ENCODE data around the gene TRAPPC2. TPM values are rescaled to one million over a fixed set of nuclear protein-coding genes. Genes with fewer than 3 reads are reported as not detected.

TRAPPC2 gene
- total and polyA plus RNA-seq, 4 donors = 3.1 to 12.3 (median 8.8) TPM

DNA sequence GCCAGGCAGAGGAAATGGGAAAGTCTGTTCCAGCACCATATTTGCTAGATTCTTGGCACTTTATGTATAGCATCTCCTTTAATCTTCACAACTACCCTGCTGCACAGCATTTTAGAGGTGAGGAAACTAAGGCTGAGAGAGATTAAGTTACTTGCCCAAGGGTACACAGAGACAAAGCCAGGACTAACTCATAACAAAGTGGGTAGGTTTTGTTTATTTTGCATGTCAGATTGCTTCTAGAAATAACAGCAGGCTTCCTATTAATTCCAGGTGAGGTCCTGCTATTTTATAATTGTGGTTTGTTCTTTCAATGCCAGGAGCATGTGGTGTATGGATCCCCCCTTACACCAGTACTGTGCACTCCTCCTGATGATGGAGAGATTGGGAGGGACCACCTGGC lies 66.5 kb downstream of the TRAPPC2 start:
- TF ChIP-seq FOXA1 (IDR thresholded peaks at IDR 0.05) = no peak
- TF ChIP-seq, protein P1, sequence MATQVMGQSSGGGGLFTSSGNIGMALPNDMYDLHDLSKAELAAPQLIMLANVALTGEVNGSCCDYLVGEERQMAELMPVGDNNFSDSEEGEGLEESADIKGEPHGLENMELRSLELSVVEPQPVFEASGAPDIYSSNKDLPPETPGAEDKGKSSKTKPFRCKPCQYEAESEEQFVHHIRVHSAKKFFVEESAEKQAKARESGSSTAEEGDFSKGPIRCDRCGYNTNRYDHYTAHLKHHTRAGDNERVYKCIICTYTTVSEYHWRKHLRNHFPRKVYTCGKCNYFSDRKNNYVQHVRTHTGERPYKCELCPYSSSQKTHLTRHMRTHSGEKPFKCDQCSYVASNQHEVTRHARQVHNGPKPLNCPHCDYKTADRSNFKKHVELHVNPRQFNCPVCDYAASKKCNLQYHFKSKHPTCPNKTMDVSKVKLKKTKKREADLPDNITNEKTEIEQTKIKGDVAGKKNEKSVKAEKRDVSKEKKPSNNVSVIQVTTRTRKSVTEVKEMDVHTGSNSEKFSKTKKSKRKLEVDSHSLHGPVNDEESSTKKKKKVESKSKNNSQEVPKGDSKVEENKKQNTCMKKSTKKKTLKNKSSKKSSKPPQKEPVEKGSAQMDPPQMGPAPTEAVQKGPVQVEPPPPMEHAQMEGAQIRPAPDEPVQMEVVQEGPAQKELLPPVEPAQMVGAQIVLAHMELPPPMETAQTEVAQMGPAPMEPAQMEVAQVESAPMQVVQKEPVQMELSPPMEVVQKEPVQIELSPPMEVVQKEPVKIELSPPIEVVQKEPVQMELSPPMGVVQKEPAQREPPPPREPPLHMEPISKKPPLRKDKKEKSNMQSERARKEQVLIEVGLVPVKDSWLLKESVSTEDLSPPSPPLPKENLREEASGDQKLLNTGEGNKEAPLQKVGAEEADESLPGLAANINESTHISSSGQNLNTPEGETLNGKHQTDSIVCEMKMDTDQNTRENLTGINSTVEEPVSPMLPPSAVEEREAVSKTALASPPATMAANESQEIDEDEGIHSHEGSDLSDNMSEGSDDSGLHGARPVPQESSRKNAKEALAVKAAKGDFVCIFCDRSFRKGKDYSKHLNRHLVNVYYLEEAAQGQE (IDR thresholded peaks at IDR 0.05) = no peak
- Histone ChIP-seq H3K36me3 (ENCODE audit: control insufficient read depth in 4 of 4, insufficient read depth in 3 of 4, low read depth in 1 of 4, low read length in 3 of 4) (peaks cover 0 to 10% (median 6%) of the 10 kb centered on the region in 4 donors), H3K27ac (ENCODE audit: low read depth in 1 of 2, low read length in 2 of 2) (no peak overlapping the region), H3K4me3 (ENCODE audit: low read depth in 1 of 3, low read length in 3 of 3) (no peak overlapping the region), H3K9me3 (ENCODE audit: control insufficient read depth in 4 of 4, low read length in 3 of 4) (peaks cover 0 to 2% (median 0%) of the 10 kb centered on the region in 4 donors), H3K4me1 (ENCODE audit: control insufficient read depth in 4 of 4, insufficient read depth in 4 of 4, low read length in 3 of 4) (peaks cover 0 to 2% (median 0%) of the 10 kb centered on the region in 4 donors), H3K9ac (ENCODE audit: low read depth in 1 of 2, low read length in 2 of 2) (no peak overlapping the region), H3K27me3 (ENCODE audit: control insufficient read depth in 4 of 4, insufficient read depth in 4 of 4, low read length in 3 of 4) (no peaks in the 10 kb centered on the region)
- no peak for DNase-seq (ENCODE audit: low spot score)

DNA sequence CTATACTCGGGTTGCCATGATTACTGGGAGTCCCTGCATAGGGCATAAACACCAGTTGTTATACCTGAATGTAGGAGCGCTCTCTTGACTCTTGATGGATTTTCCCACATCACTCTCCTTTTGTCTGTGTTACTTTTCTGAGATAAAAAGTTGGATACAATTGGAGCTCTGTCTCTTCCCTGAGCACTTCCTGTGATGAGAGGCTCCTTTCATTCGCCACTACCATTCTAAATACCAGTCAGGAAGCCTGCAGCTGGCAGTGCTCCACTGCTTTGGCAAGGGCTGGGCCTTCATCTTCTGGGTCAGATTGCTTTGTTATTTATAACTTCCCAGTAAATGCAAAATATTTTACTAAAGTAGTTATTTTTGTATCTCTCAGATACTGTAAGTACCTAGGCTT lies 67.6 kb downstream of the TRAPPC2 start:
- H3K9me3 ChIP-seq (ENCODE audit: control insufficient read depth in 4 of 4, low read length in 3 of 4) = no peaks in the 10 kb centered on the region
- H3K27me3 ChIP-seq (ENCODE audit: control insufficient read depth in 4 of 4, insufficient read depth in 4 of 4, low read length in 3 of 4) = no peaks in the 10 kb centered on the region
- WGBS = 75% methylated on average over 3 of the region's 3 CpGs
- no peak overlapping the region for H3K4me3 ChIP-seq (ENCODE audit: low read depth in 1 of 3, low read length in 3 of 3)
- TF ChIP-seq FOXA1 (IDR thresholded peaks at IDR 0.05) (no peak), FOXA2 (IDR thresholded peaks at IDR 0.05) (no peak), YY1 (IDR thresholded peaks at IDR 0.05) (no peak), NR2F2 (IDR thresholded peaks at IDR 0.05) (no peak), HNF4A (conservative IDR thresholded peaks at IDR 0.05) (no peak), RAD21 (IDR thresholded peaks at IDR 0.05) (no peak), HNF4G (IDR thresholded peaks at IDR 0.05) (no peak), SP1 (IDR thresholded peaks at IDR 0.05) (no peak), JUND (IDR thresholded peaks at IDR 0.05) (no peak), EGR1 (IDR thresholded peaks at IDR 0.05; ENCODE audit: low read depth in 2 of 2) (no peak), RXRA (IDR thresholded peaks at IDR 0.05) (no peak)
- TF ChIP-seq, protein P2, sequence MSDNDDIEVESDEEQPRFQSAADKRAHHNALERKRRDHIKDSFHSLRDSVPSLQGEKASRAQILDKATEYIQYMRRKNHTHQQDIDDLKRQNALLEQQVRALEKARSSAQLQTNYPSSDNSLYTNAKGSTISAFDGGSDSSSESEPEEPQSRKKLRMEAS (IDR thresholded peaks at IDR 0.05) = no peak
- TF ChIP-seq, protein P3, sequence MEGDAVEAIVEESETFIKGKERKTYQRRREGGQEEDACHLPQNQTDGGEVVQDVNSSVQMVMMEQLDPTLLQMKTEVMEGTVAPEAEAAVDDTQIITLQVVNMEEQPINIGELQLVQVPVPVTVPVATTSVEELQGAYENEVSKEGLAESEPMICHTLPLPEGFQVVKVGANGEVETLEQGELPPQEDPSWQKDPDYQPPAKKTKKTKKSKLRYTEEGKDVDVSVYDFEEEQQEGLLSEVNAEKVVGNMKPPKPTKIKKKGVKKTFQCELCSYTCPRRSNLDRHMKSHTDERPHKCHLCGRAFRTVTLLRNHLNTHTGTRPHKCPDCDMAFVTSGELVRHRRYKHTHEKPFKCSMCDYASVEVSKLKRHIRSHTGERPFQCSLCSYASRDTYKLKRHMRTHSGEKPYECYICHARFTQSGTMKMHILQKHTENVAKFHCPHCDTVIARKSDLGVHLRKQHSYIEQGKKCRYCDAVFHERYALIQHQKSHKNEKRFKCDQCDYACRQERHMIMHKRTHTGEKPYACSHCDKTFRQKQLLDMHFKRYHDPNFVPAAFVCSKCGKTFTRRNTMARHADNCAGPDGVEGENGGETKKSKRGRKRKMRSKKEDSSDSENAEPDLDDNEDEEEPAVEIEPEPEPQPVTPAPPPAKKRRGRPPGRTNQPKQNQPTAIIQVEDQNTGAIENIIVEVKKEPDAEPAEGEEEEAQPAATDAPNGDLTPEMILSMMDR (IDR thresholded peaks at IDR 0.05; ENCODE audit: low read depth, low read length, missing input control) = no peak
- TF ChIP-seq, protein P1 (IDR thresholded peaks at IDR 0.05) = no peak
- TF ChIP-seq, protein P4, sequence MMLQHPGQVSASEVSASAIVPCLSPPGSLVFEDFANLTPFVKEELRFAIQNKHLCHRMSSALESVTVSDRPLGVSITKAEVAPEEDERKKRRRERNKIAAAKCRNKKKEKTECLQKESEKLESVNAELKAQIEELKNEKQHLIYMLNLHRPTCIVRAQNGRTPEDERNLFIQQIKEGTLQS (IDR thresholded peaks at IDR 0.05) = no peak
- no peak overlapping the region for H3K9ac ChIP-seq (ENCODE audit: low read depth in 1 of 2, low read length in 2 of 2)
- peaks cover 0 to 12% (median 9%) of the 10 kb centered on the region in 4 donors for H3K36me3 ChIP-seq (ENCODE audit: control insufficient read depth in 4 of 4, insufficient read depth in 3 of 4, low read depth in 1 of 4, low read length in 3 of 4)
- H3K4me1 ChIP-seq (ENCODE audit: control insufficient read depth in 4 of 4, insufficient read depth in 4 of 4, low read length in 3 of 4) = peaks cover 0 to 2% (median 0%) of the 10 kb centered on the region in 4 donors
- no peak overlapping the region for H3K27ac ChIP-seq (ENCODE audit: low read depth in 1 of 2, low read length in 2 of 2)
- no peak for DNase-seq (ENCODE audit: low spot score)
